Myocyte (in vitro differentiated cells): ENCODE data around the gene MDM2. TPM values are rescaled to one million over a fixed set of nuclear protein-coding genes. Genes with fewer than 3 reads are reported as not detected.
"Not testable (repeated sequence)": the region's sequence is repeated elsewhere in the genome, so short reads cannot be mapped to it uniquely, and the experiment has no call there.

Source experiments
- DNase-seq: peaks from one replicate; pipeline ENCODE4 v3.0.0-alpha.2; 2012; ENCODE audit warnings: low read depth
- total RNA-seq: library from RNA; depleted of rRNA; stranded (reverse); fragments of >200 nt; gene quantifications from 2 replicates; pipeline ENCODE4 v1.2.3, GENCODE V29; 2014

The MDM2 gene
- total RNA-seq, 1 donor from 2014 or later, result 132 TPM

DNA sequence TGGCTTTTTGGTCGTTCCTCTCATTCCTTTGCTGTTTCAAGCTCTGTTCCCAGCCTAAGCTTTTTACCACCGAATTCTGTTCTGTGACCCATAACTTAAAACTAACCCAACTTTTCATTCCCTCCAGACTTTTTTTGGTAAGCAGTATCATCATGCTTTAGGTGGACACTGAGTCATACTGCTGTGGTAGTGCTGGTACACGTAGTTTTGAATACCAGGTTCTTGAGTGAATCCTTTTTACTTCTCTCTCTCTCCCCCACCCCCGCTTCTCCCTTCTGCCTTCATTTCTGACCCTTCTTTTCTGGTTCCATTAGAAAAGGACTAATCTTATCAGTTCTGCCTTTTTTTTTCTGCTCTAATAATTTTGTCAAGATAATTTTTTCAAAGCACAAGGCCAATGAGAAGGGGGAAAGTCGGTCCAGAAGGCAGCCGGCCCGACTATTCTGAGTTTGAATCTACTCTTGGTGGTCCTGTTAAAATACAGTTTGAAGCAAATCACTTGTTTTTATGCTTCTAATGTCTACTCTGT, 2.3 kb upstream of the MDM2 start:
- DNase-seq, result no peak

GRCh38 chr12:68806488-68807237, 1.3 kb upstream of the MDM2 start:
- no peak for DNase-seq

DNA sequence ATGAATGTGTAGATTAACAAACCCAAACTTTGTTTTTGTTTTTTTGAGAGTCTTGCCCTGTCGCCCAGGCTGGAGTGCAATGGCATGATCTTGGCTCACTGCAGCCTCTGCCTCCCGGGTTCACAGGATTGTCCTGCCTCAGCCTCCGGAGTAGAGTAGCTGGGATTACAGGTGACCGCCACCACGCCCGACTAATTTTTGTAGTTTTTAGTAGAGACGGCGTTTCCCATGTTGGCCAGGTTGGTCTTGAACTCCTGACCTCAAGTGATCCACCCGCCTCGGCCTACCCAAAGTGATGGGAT, 752 bp upstream of the MDM2 start:
- not testable (repeated sequence) for DNase-seq

DNA sequence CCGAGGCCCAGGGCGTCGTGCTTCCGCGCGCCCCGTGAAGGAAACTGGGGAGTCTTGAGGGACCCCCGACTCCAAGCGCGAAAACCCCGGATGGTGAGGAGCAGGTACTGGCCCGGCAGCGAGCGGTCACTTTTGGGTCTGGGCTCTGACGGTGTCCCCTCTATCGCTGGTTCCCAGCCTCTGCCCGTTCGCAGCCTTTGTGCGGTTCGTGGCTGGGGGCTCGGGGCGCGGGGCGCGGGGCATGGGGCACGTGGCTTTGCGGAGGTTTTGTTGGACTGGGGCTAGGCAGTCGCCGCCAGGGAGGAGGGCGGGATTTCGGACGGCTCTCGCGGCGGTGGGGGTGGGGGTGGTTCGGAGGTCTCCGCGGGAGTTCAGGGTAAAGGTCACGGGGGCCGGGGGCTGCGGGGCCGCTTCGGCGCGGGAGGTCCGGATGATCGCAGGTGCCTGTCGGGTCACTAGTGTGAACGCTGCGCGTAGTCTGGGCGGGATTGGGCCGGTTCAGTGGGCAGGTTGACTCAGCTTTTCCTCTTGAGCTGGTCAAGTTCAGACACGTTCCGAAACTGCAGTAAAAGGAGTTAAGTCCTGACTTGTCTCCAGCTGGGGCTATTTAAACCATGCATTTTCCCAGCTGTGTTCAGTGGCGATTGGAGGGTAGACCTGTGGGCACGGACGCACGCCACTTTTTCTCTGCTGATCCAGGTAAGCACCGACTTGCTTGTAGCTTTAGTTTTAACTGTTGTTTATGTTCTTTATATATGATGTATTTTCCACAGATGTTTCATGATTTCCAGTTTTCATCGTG, 612 bp downstream of the MDM2 start:
- peak; percentile 89 for DNase-seq

DNA sequence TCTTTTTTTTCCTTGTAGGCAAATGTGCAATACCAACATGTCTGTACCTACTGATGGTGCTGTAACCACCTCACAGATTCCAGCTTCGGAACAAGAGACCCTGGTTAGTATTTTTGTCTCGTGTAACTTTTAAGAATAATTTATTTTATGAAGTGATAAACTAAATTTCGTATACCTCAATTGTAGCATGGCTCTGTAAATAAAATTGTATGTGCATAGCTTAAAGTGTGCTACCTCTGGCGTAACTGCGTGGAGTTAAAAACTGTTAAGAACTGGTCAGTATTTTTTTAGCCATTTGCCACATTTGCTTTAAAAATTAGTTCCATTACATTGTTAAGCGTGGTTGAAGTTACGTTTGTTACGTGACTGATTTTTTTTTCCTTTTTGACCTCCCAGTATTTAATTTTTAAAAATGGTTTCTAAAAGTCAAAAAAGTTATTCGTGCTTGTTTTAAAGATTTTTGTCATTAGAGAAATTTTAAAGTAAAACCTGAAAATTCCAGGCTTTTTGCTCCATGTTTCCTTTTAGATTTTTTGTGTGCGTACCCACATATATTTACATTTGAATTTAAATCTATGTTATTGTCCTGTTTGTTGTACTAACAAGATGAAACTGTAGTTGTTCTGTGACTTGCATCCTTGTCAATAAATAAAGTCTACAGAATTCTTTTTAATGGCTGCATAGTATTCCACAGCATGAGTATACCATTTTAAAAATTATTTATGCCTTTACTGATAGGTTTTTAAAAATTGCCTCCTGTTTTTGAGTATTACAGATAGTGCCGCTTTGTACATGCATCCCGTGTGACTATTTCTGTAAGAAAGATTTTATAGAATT, 1.4 kb downstream of the MDM2 start:
- no peak for DNase-seq

DNA sequence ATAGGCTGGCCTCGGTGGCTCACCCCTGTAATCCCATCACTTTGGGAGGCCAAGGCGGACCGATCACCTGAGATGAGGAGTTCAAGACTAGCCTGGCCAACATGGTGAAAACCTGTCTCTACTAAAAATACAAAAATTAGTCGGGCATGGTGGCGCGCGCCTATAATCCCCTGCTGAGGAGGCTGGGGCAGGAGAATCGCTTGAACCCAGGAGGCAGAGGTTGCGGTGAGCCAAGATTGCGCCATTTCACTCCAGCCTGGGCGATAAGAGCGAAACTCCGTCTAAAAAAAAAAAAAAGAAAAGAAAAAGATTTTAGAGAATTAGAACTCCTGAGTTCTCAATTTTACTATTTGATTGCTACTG, 2.0 kb downstream of the MDM2 start:
- not testable (repeated sequence) for DNase-seq

DNA sequence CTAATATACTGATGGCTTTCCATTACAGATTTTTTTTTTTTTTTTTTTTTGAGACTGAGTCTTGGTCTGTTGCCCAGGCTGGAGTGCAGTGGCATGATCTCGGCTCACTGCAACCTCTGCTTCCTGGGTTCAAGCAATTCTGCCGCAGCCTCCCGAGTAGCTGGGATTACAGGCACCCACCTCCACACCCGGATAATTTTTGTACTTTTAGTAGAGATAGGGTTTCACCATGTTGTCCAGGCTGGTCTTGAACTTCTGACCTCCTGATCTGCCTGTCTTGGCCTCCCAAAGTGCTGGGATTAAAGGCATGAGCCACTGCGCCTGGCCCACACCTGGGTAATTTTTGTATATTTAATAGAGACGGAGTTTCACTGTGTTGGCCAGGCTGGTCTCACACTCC, 3.6 kb downstream of the MDM2 start:
- not testable (repeated sequence) for DNase-seq

DNA sequence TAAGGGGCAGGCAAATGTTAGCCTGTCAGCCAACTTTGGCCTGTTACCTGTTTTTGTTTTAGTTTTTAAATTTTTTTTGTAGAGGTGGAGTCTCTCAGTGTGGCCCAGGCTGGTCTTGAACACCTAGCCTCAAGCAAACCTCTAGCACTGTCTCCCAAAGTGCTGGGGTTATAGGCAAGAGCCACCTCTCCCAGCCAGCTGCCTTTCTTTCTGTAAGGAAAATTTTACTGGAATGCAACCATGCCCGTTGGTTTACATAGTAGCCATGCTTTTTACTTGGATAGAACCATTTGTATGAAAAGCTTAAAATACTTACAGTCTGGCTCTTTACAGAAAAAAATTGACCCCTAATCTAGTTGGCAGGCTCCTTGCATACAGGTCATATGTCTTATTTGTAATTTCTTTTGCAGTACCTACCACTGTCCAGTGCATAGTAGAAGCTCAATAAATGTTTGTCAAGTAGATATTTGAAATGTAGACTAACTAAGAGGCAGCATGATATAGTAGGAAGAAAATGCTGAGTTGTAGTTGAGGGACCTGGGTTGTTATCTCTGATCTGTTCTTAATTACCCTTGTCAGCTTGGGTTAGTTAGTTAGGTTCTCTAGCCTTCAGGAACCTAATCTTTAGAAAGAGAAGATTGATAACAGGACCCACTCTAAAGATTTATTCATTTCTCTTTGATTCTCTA, 4.7 kb downstream of the MDM2 start:
- no peak for DNase-seq

- DNase-seq, result no peak
These were observed 5.2 kb downstream of the MDM2 start for GRCh38 chr12:68813242-68813593.

DNA sequence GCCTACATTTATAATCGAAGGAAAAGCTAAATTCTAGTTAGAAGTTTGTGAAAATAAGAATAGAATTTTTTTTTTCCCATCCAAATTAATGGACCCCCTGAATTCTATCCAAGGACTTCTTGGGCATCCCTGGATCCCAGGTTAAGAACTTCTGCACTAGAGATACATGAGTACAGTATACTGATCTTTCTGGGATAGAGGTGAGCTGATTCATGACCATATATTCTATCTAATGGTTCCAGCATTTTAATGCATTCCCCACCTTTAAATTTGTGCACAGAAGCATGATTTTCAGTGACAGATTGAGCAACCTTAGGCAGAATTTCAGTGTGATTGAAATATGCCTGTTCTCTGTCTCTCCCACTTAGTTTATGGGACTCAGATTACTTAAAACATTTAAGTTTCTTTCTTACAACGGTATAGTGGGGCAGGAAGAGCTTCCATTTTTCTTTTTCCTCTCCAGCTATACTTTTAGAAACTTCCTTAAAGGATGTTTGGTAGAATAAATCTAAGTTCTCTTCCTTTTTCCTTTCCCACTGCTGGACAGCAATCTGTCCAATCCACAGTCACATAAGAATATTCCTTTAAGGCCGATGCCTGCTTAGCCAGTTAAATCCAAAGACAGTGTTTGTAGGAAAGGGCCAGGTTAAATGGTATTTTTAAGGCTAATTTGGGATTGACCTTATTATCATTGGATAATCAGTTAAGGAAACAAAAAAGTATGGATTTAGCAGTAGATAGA, 6.7 kb downstream of the MDM2 start:
- no peak for DNase-seq

GRCh38 chr12:68815232-68815927, 7.4 kb downstream of the MDM2 start:
- no peak for DNase-seq

DNA sequence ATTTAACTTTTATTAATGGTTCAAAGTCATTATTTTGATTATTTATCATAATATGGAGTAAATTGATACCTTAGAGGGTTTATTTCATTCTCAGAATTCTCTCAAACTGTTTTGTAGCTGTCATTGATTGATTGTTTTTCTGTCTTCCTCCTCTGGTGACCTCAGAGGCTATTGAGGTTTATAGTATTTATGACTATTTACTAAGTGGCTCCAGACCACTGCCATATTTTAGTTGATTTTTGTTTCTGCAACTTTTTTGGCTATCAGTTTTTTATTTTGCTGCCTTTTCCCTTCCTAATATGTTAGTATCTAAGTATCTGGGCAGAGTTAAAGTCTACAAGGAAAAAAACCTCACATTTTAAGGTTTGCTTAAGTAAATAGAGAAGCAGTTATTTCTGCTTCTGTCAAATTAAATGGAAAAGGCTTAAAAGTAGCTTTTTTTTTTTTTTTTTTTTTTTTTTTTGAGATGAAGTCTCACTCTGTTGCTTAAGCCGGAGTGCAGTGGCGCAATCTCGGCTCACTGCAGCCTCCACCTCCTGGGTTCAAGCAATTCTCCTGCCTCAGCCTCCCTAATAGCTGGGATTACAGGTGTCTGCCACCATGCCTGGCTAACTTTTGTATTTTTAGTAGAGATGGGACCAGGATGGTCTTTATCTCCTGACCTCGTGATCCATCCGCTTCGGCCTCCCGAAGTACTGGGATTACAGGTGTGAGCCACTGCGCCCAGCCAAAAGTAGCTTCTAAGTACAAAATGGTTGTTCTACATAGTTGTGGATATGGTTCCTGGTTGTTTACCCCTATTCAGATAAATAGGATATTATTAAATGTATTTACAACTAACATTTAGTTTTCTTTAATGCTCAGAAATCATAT, 8.2 kb downstream of the MDM2 start:
- no peak for DNase-seq

DNA sequence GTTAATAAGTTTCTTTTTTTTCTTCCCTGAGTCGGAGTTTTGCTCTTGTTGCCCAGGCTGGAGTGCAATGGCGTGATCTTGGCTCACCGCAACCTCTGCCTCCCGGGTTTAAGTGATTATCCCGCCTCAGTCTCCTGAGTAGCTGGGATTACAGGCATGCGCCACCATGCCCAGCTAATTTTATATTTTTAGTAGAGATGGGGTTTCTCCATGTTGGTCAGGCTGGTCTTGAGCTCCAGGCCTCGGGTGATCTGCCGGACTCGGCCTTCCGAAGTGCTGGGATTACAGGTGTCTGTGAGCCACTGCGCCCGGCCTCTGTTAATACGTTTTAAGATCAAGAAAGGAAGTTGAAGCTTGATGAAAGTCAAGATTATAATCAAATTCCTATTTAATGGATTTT, 11.5 kb downstream of the MDM2 start:
- DNase-seq, result not testable (repeated sequence)

DNA sequence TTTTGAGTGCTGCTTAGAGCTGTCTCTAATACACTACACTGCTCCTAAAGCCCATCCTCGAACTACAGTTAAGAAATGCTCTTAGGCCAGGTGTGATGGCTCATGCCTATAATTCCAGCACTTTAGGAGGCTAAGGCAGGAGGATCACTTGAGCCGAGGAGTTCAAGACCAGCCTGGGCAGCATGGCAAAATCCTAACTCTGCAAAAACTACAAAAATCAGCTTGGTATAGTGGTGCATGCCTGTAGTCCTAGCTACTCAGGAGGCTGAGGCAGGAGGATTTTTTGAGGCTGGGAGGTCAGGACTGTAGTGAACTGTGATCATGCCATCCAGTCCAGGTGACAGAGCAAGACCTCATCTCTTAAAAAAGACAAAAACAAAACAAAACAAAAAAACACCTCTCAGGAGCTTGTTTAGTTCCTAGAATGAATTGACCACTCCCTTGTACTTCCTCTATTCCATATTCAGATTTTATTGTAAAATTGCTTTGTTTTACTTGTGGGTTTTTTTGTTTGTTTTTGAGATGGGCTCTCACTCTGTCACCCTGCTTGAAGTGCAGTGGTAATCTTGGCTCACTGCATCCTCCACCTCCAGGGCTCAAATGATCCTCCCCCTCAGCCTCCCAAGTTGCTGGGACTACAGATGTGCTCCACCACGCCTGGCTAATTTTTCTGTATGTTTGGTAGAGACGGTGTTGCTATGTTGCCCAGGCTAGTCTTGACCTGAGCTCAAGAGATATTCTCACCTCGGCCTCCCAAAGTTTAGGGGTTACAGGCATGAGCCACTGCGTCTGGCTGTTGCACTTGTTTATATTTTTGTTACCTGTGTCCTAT, 13.6 kb downstream of the MDM2 start:
- DNase-seq, result no peak

DNA sequence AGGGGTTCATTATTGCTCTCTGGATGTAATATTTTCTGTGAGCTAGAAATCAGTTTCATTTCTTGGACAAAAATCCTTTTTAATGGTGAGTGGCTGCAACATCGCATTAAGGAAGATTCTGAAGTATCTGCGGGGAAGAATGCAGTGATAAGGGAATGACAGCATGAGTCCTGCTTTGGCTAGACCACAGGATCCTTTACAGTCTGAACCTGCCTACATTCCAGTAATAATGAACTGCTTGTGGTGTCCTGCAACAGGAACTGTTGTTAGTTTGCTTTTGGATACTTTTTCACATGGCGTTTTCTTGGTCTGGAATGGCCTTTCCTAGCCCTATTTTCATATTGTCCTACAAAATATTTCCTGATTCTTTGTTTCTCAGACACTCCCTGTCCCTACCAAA, 15.7 kb downstream of the MDM2 start:
- no peak for DNase-seq

DNA sequence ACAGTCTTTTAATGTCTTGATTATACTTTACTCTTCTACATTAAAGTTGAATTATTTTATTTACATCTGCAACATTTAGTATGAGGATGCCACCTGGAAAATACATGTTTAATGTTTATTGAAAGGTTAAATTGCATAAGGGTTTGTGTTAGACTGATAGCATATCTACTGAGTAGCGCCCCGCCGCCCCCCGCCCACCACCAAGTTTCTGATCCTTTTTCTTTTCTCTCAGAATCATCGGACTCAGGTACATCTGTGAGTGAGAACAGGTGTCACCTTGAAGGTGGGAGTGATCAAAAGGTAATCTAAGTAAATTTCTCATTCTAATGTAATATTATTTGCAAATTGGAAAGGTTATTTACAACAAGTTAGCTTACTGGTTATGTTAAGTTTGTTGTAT, 16.2 kb downstream of the MDM2 start:
- DNase-seq, result no peak

DNA sequence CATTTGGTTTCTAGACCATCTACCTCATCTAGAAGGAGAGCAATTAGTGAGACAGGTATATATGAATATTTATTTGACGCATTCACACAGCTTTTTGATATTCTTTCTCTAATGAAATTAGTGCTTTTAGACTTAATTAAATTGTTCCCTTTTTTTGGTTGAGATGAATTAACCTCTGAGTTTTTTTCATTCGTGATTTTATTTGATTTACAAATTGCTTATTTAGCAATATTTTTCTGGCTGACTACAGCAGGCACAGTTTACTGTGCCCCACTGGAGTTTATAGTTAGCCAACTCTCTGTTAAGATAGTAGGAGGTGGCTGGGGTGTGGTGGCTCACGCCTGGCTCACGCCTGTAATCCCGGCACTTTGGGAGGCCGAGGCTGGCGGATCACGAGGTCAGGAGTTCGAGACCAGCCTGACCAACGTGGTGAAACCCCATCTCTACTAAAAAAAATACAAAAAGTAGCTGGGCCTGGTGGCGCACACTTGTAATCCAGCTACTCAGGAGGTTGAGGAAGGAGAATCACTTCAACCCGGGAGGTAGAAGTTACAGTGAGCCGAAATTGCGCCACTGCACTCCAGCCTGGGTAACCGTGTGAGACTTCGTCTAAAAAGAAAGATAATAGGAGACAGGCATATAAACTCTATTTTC, 16.7 kb downstream of the MDM2 start:
- DNase-seq, result no peak
